HepG2 (cell line): ENCODE measurements around the gene DHX8. TPM values are rescaled to one million over a fixed set of nuclear protein-coding genes. Genes with fewer than 3 reads are reported as not detected.

Experiments used
- IKZF1 ChIP-seq: fragments of 450-650 bp; IDR thresholded peaks from 2 replicates; pipeline ENCODE4 v1.7.1; 2016
- JUNB ChIP-seq: sonication (generic); formaldehyde crosslinking; IDR thresholded peaks from 2 replicates; pipeline ENCODE4 v1.8.0; 2022; ENCODE audit warnings: missing genetic modification reagents, mild to moderate bottlenecking, borderline replicate concordance
- NFIC ChIP-seq: IDR thresholded peaks from 2 replicates; pipeline ENCODE4 v1.6.1; 2012; ENCODE audit warnings: mild to moderate bottlenecking, low read length, inconsistent platforms
- NFRKB ChIP-seq: fragments of 450-650 bp; IDR thresholded peaks from 2 replicates; pipeline ENCODE4 v1.6.1; 2017
- SOX6 ChIP-seq, 2 experiments: fragments of 450-650 bp in 1 of 2; sonication (generic) in 1 of 2; formaldehyde crosslinking in 1 of 2; IDR thresholded peaks; 2 replicates each; pipeline versions ENCODE4 v1.4.0 to v1.6.1; 2017 to 2020; ENCODE audit warnings: antibody characterized with exemption in 1 of 2, mild to moderate bottlenecking in 1 of 2, missing genetic modification reagents in 1 of 2
- TRIM22 ChIP-seq: fragments of 450-650 bp; IDR thresholded peaks from 2 replicates; pipeline ENCODE4 v1.6.1; 2017
- ZNF292 ChIP-seq: sonication (generic); formaldehyde crosslinking; IDR thresholded peaks from 2 replicates; pipeline ENCODE4 v1.8.1; 2022; ENCODE audit warnings: mild to moderate bottlenecking, low read depth, missing genetic modification reagents, borderline replicate concordance
- ZNF33B ChIP-seq: sonication (generic); formaldehyde crosslinking; IDR thresholded peaks from 2 replicates; pipeline ENCODE4 v1.5.1; 2020; ENCODE audit warnings: mild to moderate bottlenecking, missing genetic modification reagents
- ZNF646 ChIP-seq: sonication (generic); formaldehyde crosslinking; IDR thresholded peaks from 2 replicates; pipeline ENCODE4 v1.9.0; 2021; ENCODE audit warnings: mild to moderate bottlenecking, missing genetic modification reagents
- polyA plus RNA-seq, 8 experiments: library from polyadenylated mRNA; depleted of rRNA in 3 of 8; stranded (reverse) in 7 of 8; unstranded in 1 of 8; fragments of >200 nt; fragmentation: Illumina TruSeq in 4 of 8; extraction: Trizol in 4 of 8; gene quantifications; 2 replicates each; pipeline versions ENCODE4 v1.2.1 to v1.2.3, GENCODE V29; 2011 to 2016; ENCODE audit warnings: low read depth in 4 of 8, missing spikeins in 1 of 8, mixed read lengths in 1 of 8; ENCODE audit not compliant: insufficient read depth in 1 of 8
- total RNA-seq, 5 experiments: library from RNA; depleted of rRNA; stranded (reverse); fragments of >200 nt; fragmentation: Illumina TruSeq; extraction: Trizol; gene quantifications; 2 replicates each; pipeline ENCODE4 v1.2.3, GENCODE V29; 2016; ENCODE audit warnings: low read depth in 1 of 5

The DHX8 gene
- total and polyA plus RNA-seq, 2 of the 13 experiments (the other 11 are each of a cell fraction or from before 2014, with no cell fraction given): 24.8 to 48.9 TPM

GRCh38 chr17:43568506-43569082 is 84.8 kb downstream of the DHX8 start (continued):
- TF ChIP-seq JUNB: no peak
- TF ChIP-seq TRIM22: 0 out of 2 replicates have a peak, but pooled peaks have one; percentile 88
- no peak for TF ChIP-seq ZNF292
- TF ChIP-seq ZNF33B (CRISPR knock-in tag): no peak
- TF ChIP-seq ZNF646 (CRISPR knock-in tag): peak; percentile 63; the same call in 1 of the 2 replicates
- TF ChIP-seq NFIC: no peak
- TF ChIP-seq NFRKB: 0 out of 2 replicates have a peak, but pooled peaks have one; percentile 10
- TF ChIP-seq IKZF1: peak; percentile 90; the same call in 1 of the 2 replicates
- TF ChIP-seq SOX6 (IDR thresholded peaks at IDR 0.05): peak; percentile 63; the same call in 1 of the 2 replicates
- TF ChIP-seq SOX6 (CRISPR knock-in tag; IDR thresholded peaks at IDR 0.05): no peak
